HG03095 (cell line): Measurements from ENCODE around the gene KIF26B.

Experiments used
- ATAC-seq: cut with Tn5 transposase; IDR thresholded peaks from one replicate; pipeline ENCODE4 v1.9.1; 2021; ENCODE audit warnings: moderate library complexity; ENCODE audit not compliant: unreplicated experiment

KIF26B gene

DNA sequence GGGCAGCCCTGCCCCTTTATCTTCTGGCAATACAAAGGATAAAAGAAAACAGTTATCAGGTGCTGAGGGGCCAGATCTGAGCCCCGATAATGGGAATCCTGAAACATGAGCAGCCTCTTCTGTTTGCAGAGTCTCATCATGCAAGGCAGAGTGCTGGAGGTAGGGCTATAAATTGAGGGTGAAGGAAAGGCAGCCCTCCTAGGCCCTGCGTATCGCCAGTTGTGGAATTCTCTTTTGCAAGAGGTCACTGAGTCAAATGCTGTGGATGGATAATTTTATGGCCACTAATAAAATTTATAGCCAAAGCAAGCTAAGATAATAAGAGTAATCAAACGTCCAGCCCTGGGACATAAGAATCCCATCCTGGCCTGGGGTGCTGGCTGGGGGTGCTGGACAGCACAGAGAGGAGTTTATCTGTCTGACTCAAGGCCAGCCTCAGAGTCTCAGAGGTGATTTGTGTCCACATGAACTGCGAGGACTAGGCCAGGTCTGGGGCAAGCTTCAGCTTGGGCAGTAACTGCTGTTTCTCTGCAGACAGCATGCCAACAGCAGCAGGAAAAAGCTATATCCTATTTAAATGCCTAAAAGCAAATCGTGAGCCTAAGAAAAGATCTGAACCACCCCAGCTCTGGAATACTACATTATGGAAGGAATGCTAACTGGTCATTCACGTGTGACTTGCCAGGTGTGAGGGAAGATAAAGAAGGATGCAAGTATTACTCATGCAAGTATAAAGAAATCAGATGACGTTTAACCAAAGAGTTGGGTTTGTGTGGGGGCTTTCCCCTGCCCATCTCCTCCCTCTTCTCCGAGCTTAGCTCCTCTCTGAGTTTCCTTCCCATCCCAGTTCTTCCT lies 254.8 kb downstream of the KIF26B start:
- ATAC-seq, result no peak

DNA sequence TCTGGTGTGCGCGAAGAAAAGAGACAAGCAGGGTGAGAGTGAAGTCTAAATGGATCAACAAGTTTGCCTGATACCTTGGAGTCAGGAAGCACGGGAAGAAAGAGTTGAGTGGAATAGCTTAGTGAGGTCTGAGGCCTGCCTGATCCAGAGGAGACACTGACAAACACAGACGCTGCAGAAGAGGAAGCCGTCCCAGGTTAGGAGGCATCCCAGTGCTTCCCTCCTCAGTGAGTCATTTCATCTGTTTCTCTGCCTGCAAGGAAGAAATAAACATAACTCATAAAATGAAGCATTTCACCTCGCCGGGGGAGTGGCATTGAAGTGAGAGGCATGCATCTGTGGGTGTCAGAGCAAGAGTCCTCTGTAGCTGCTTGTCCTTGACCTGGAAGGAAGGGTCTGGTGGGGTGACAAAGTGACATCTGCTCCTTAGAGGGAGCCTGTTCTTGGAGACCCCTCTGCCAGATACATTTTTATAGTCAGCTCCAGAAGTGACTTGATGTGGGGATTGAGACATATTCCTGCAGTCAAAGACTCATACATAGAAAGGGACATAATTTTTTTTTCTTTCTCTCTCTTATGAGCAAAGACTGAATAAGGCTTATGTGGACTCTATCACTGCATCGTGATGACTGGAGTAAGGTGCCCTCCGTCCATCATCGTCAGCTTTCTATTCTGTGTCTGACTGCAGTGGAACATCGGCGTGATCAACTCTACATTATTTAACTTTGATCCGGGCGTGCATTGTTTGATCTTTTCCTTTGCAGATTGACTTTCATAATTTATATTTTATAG lies 256.7 kb downstream of the KIF26B start:
- no peak for ATAC-seq

DNA sequence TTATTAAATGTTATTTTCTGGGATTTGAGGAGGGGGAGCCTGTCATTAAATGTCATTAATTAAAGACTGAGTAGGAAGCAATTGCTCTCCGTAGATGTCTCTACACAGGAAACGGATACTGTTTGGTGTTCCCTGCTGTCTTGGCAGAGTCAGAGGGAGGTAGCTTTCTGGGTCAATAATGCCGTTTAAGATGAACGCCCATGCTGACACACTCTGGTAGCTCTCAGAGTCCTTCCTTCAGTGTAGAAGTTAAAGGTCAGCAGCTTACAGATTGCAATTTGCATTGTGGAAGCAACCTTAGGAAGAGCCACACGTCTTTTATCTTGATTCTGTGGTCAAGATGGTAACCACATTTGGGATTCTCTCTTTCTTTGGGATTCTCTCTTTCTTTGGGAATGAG lies 257.5 kb downstream of the KIF26B start:
- no peak for ATAC-seq

DNA sequence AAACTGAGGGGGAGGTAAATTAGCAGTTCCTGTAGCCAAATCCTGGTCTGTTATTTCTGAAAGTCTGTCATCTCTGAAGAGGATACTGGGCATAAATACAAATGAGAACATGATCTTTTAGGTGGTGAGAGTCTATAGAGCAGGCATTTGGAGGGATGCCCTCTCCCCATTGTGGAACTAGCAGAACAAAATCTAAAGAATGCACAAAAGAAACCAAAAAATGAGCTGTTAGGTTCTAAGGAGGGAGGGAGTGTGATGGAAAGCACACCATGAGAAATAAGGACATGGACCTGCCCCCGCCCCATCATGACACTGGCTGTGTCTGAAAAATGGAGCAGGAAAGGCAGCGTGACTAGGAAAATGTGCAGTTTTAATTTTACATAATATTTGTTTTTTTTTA lies 262.0 kb downstream of the KIF26B start:
- no peak for ATAC-seq

- no peak for ATAC-seq
Observed at GRCh38 chr1:245418077-245418476, 263.3 kb downstream of the KIF26B start.

GRCh38 chr1:245419461-245419978 lies 264.7 kb downstream of the KIF26B start:
- ATAC-seq, result no peak

DNA sequence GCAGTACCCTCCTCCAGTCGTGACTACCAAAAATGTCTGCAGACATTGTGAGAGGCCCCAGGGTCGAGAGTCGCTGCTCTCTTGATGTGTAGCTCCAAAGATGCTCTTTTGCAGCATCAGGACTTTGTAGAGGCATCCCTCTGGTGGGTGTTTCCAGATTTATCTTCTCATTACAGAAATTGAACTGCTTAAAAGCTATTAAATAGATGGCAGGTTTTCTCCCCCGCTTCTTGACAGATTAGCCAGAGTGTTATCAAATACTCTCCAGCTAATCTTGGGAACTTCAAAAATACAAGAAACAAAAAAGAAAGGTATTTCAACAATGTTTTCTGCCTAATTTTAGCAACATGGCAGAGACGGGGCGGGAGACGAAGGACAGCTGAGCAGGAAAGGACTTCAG lies 265.2 kb downstream of the KIF26B start:
- ATAC-seq, result no peak

- ATAC-seq, result no peak
Observed at GRCh38 chr1:245420926-245421325, 266.1 kb downstream of the KIF26B start.

DNA sequence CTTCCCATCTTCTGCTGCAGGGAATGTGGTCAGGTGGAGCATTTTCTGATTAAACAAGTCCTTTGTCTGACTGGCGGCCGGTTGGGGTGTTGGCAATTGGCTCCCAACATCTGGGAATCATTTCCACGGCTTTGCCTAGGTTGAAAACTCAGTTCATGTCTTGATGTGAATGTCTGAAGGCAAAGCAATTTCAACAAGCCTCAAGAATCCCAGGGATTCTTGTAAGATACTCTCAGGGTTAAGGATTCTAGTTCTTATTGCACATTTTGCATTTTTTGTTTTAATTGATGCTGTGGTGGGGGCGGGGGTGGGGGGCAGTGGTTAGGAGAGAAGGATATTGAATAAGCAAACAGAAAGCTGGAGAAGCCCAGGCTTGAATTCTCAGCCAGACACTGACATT lies 273.9 kb downstream of the KIF26B start:
- ATAC-seq, result no peak

- no peak for ATAC-seq
Observed at GRCh38 chr1:245431706-245432105, 276.9 kb downstream of the KIF26B start.

DNA sequence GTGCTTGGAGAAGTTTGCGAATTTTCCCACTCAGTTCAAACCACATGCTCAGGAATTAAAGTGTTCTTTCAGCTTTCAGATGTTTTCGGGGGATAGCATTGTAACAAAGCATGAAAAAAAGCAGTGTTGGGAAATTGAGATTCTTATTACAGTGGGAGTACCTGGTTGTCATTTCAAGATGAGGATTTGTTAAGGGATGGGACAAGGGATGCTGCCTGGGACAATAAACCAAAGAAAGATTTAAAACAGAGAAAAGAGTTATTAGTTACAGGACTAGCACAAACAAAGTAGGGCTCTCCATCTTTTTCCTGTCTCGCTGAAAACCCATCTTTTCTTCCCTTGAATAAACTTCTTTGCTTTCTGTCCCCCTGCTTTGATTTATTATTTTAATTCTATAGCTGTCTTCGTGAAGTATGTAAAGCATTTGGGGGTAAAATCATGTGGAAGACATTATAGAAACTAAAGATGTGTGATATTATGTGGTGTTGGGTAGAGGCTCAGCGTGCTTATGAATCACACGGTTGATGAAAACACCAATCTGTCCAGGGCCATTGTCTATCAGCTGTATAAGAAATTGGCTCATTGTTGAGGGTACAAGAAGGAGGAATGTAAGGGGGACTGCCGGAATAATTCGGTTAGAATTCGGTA lies 277.6 kb downstream of the KIF26B start:
- no peak for ATAC-seq

DNA sequence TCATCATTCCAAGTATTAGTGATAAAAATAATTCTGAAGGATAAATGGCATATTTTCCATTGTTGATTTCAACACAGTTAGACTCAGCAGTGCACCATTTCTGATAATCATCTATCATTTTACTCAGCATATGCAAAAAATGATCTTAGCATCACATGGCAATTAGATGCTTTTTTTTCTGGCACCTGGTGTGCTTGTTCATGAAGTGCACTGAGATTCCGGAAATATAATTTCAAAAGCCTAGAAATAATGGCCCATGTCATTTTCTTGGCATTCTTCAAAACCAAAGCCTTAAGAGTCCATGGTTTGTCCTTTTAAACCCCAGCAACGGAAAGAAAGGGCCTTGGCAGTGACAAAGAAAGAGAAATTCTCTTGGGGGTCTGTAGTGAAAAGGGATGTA lies 278.8 kb downstream of the KIF26B start:
- no peak for ATAC-seq

- ATAC-seq, result no peak
Observed at GRCh38 chr1:245434280-245434679, 279.5 kb downstream of the KIF26B start.

- no peak for ATAC-seq
Observed at GRCh38 chr1:245436407-245436806, 281.6 kb downstream of the KIF26B start.

DNA sequence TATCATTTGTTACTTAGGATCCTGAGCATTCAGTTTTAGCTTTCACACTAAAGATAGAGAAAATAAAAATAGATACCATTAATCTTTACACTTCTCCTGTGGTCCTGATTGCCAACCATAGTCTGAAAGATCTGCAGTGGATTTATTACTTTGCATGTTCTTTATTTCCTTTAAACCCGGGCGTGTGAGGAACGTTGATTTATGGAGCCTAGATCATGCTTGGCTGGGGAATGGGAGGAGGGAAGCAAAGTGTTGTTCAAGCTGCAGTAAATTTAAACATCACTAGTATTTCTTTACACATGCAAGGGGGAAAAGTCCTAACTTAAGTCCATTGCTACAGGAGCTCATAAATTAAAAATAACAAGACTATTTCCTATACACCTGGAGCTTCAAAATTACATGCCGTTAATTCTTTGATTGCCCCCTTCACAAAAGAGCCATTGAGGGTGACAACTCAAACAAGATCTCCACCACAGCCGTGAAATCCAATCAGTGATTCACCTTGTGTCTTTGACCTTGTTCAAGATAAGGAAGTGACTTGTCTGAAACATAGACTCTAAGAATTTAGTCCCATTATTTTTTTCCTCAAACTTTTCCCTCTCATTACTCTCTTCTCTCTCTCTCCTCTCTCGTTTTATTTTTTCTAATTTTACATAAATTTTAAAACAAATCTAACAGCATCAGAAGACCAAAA lies 282.7 kb downstream of the KIF26B start:
- no peak for ATAC-seq

- no peak for ATAC-seq
Observed at GRCh38 chr1:245440922-245441321, 286.1 kb downstream of the KIF26B start.

DNA sequence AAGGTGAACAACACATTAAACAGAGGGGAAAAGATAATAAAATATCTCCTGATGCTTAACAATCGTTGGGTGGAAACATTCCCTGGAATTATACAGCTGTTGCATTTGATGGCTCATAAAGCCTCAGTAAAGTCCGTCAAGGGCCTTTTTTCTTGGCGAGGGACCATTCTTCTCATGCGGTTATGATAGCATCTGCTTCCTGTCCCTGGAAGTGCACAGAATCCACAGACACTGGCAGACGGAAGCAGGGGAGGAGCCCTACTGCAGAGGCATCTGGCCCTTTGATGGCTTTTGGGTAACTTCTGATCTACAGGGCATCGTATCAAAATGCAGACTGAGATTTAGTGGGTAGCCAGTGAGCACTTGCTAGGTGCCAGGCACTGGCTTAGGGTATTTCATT lies 286.9 kb downstream of the KIF26B start:
- ATAC-seq, result no peak

GRCh38 chr1:245444147-245444828 lies 289.5 kb downstream of the KIF26B start:
- ATAC-seq, result no peak

DNA sequence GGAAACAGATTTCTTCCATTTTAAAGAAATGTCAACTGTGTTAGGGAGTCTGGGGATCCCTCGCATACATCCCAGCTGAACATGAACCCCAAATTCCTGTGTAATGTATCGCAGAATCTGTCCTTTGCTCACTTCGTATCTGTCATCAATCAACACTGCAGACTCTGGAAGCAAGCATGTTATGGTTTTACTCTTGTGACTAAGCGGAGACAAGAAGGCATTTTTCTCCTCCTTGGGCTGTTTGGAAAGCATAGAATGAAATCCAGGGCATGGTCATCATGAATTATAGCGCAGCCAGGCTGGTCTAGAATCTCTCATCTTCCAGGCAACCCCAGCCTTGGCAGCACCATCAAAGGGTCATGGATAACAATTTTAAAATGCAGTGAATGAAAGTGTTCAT lies 290.2 kb downstream of the KIF26B start:
- no peak for ATAC-seq

- no peak for ATAC-seq
Observed at GRCh38 chr1:245448531-245448930, 293.7 kb downstream of the KIF26B start.
